Panc1 (cell line): Measurements from ENCODE around the gene ACOXL. TPM values are rescaled to one million over a fixed set of nuclear protein-coding genes. Genes with fewer than 3 reads are reported as not detected.

Experiments used
- ATAC-seq: fragments of 200-7000 bp; cut with Tn5 transposase; 2 replicates; pipeline ENCODE4 v1.9.1; 2020; ENCODE audit warnings: mild to moderate bottlenecking, moderate library complexity
- BruUV-seq: library from RNA; stranded (reverse); fragments of 400-500 nt; replicated peaks from 2 replicates; lab custom pipeline; 2021; lab: Mats Ljungman, UMichigan
- CTCF ChIA-PET: fragments of 300-600 bp; sonication (Branson Sonifier 250); formaldehyde crosslinking; loops from one replicate; lab custom pipeline; 2022; ENCODE audit warnings: antibody characterized with exemption; lab: Charles Lee
- POLR2A ChIA-PET: fragments of 300-600 bp; sonication (Branson Sonifier 250); formaldehyde crosslinking; loops from one replicate; lab custom pipeline; 2022; ENCODE audit warnings: antibody characterized with exemption; lab: Charles Lee
- DNase-seq: peaks from one replicate; pipeline ENCODE4 v3.0.0-alpha.2; 2010; ENCODE audit warnings: low read depth, low spot score
- H3K27ac ChIP-seq: 2 replicates; pipeline ENCODE4 v1.5.1; 2011; ENCODE audit warnings: mild to moderate bottlenecking, low read length, inconsistent platforms
- H3K27me3 ChIP-seq: fragments of 200-500 bp; sonication (Bioruptor generic); 2 replicates; pipeline ENCODE4 v1.6.0; 2014; ENCODE audit warnings: low read length, inconsistent platforms; ENCODE audit not compliant: control insufficient read depth, insufficient read depth
- H3K36me3 ChIP-seq: fragments of 200-500 bp; sonication (Bioruptor generic); 2 replicates; pipeline ENCODE4 v1.5.1; 2014; ENCODE audit warnings: inconsistent platforms, mild to moderate bottlenecking, low read length, moderate library complexity; ENCODE audit not compliant: control insufficient read depth, insufficient read depth
- H3K4me1 ChIP-seq: 2 replicates; pipeline ENCODE4 v1.5.1; 2011; ENCODE audit warnings: inconsistent platforms, mild to moderate bottlenecking, low read length, moderate library complexity; ENCODE audit not compliant: control insufficient read depth, insufficient read depth
- H3K4me3 ChIP-seq, 2 experiments: 2 replicates each; pipeline ENCODE4 v1.5.1; 2011 to 2012; ENCODE audit warnings: low read depth in 2 of 2, low read length in 2 of 2, mild to moderate bottlenecking in 2 of 2, inconsistent platforms in 1 of 2, moderate library complexity in 1 of 2
- H3K9me3 ChIP-seq: fragments of 200-500 bp; sonication (Bioruptor generic); 2 replicates; pipeline ENCODE4 v1.5.1; 2014; ENCODE audit warnings: low read depth, mild to moderate bottlenecking, inconsistent platforms, low read length, moderate library complexity; ENCODE audit not compliant: control insufficient read depth, insufficient read depth
- CTCF ChIP-seq: fragments of 450-650 bp; IDR thresholded peaks from 2 replicates; pipeline ENCODE4 v1.5.1; 2017; ENCODE audit warnings: mild to moderate bottlenecking
- POLR2AphosphoS5 ChIP-seq: IDR thresholded peaks from 2 replicates; pipeline ENCODE4 v1.6.1; 2012; ENCODE audit warnings: mild to moderate bottlenecking, low read depth, low read length, moderate library complexity
- SIN3A ChIP-seq: IDR thresholded peaks from 2 replicates; pipeline ENCODE4 v1.6.1; 2012; ENCODE audit warnings: low read depth, mild to moderate bottlenecking, low read length, moderate library complexity, borderline replicate concordance; ENCODE audit not compliant: insufficient read depth
- TCF7L2 ChIP-seq: IDR thresholded peaks from 2 replicates; pipeline ENCODE4 v1.6.1; 2011; ENCODE audit warnings: mild to moderate bottlenecking, low read depth, low read length, inconsistent platforms
- in situ Hi-C: cut with HindIII; loops from 2 replicates; pipeline ENCODE4 v1.10.0; 2016; ENCODE audit warnings: low sequenced_read_pairs, low pct_unique_long_range_greater_than_20kb
- intact Hi-C: fragments of 100-400 bp; cut with micrococcal nuclease; formaldehyde crosslinking; loops from one replicate; pipeline ENCODE4 v1.10.0; 2022; ENCODE audit not compliant: unreplicated experiment
- total RNA-seq: library from RNA; stranded (reverse); gene quantifications from one replicate; pipeline ENCODE4 v1.2.1, GENCODE V29; 2021; ENCODE audit not compliant: unreplicated experiment
- TF ChIP-seq, protein P1 (sequence below), 2 experiments: IDR thresholded peaks; 2 replicates each; pipeline ENCODE4 v1.6.1; 2011 to 2012; ENCODE audit warnings: low read depth in 2 of 2, control low read depth in 1 of 2, low read length in 1 of 2, mild to moderate bottlenecking in 1 of 2, moderate library complexity in 1 of 2; ENCODE audit not compliant: insufficient read depth in 1 of 2

Gene ACOXL
- total RNA-seq, 1 experiment from 2014 or later = 4.9 TPM

GRCh38 chr2:111039628-111040383 lies 307.4 kb downstream of the ACOXL start:
- ChIA-PET POLR2A (no interaction called here), CTCF (no interaction called here)
- H3K27me3 ChIP-seq = peaks cover 5% of the 10 kb centered on the region; the same call in 1 of the 2 replicates
- H3K36me3 ChIP-seq = no peaks in the 10 kb centered on the region
- in situ Hi-C loops (no loop called here), intact Hi-C loops (no loop called here)
- no peaks in the 10 kb centered on the region for H3K9me3 ChIP-seq
- BruUV-seq = no TSS peak
- DNase-seq (no peak), ATAC-seq (no peak; the same call in 1 of the 2 replicates)
- H3K4me1 ChIP-seq = no peaks in the 10 kb centered on the region
- H3K4me3 ChIP-seq = no peak overlapping the region
- TF ChIP-seq, protein P1, sequence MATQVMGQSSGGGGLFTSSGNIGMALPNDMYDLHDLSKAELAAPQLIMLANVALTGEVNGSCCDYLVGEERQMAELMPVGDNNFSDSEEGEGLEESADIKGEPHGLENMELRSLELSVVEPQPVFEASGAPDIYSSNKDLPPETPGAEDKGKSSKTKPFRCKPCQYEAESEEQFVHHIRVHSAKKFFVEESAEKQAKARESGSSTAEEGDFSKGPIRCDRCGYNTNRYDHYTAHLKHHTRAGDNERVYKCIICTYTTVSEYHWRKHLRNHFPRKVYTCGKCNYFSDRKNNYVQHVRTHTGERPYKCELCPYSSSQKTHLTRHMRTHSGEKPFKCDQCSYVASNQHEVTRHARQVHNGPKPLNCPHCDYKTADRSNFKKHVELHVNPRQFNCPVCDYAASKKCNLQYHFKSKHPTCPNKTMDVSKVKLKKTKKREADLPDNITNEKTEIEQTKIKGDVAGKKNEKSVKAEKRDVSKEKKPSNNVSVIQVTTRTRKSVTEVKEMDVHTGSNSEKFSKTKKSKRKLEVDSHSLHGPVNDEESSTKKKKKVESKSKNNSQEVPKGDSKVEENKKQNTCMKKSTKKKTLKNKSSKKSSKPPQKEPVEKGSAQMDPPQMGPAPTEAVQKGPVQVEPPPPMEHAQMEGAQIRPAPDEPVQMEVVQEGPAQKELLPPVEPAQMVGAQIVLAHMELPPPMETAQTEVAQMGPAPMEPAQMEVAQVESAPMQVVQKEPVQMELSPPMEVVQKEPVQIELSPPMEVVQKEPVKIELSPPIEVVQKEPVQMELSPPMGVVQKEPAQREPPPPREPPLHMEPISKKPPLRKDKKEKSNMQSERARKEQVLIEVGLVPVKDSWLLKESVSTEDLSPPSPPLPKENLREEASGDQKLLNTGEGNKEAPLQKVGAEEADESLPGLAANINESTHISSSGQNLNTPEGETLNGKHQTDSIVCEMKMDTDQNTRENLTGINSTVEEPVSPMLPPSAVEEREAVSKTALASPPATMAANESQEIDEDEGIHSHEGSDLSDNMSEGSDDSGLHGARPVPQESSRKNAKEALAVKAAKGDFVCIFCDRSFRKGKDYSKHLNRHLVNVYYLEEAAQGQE (IDR thresholded peaks at IDR 0.05; ENCODE audit: insufficient read depth in 1 of 2, low read depth in 2 of 2, low read length in 1 of 2) = no peak
- TF ChIP-seq TCF7L2 = no peak
- TF ChIP-seq SIN3A = no peak
- TF ChIP-seq POLR2AphosphoS5 = no peak
- TF ChIP-seq CTCF = no peak
- H3K27ac ChIP-seq = no peak overlapping the region

- Histone ChIP-seq H3K4me1 (no peaks in the 10 kb centered on the region), H3K36me3 (no peaks in the 10 kb centered on the region), H3K27ac (no peak overlapping the region), H3K27me3 (peaks cover 5% of the 10 kb centered on the region; the same call in 1 of the 2 replicates), H3K9me3 (no peaks in the 10 kb centered on the region), H3K4me3 (no peak overlapping the region)
- DNase-seq = no peak
- TF ChIP-seq CTCF = no peak
- ATAC-seq = no peak
- BruUV-seq = no TSS peak
- intact Hi-C loops = no loop called here
- ChIA-PET POLR2A (no interaction called here), CTCF (no interaction called here)
- in situ Hi-C loops = no loop called here
These were observed 309.2 kb downstream of the ACOXL start for GRCh38 chr2:111041398-111042202.
